ENCODE data around the gene NLRC4.

DNA sequence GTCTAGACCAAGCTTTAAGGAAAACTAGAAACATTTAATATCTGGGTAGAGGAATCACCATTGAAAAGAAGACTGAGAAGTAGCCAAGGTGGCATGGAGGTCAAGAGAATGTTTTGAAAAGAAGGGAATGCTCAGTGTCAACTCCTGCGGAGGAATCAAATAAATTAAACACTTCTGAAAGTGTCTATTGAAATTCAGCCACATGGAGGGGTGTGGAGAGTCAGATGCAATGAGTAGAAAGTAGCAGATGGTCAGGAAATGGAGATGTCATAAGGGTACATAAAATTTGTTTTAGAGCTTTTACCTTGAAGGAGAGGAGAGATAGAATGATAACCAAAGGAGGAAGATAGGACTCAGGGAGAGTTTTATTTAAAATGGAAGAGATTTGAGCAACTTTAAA is 35.1 kb downstream of the NLRC4 start:
- TF ChIP-seq LEF1 (IDR thresholded peaks at IDR 0.05; ENCODE audit: borderline replicate concordance) (no peak), ELF4 (IDR thresholded peaks at IDR 0.05) (no peak), HDGF (IDR thresholded peaks at IDR 0.05; ENCODE audit: borderline replicate concordance) (no peak), FOXM1 (IDR thresholded peaks at IDR 0.05; ENCODE audit: borderline replicate concordance) (no peak), TARDBP (IDR thresholded peaks at IDR 0.05) (no peak), NFRKB (IDR thresholded peaks at IDR 0.05) (no peak), L3MBTL2 (conservative IDR thresholded peaks at IDR 0.05) (no peak), BHLHE40 (IDR thresholded peaks at IDR 0.05; ENCODE audit: borderline replicate concordance) (no peak)
